ENCODE data around the gene STH.
"Not testable (repeated sequence)": the region's sequence is repeated elsewhere in the genome, so short reads cannot be mapped to it uniquely, and the experiment has no call there.

- TF ChIP-seq POLR2AphosphoS5 (IDR thresholded peaks at IDR 0.05; ENCODE audit: low read depth); CTCF (conservative IDR thresholded peaks at IDR 0.05; ENCODE audit: low read depth in 2 of 2); STAT1 (IDR thresholded peaks at IDR 0.05; ENCODE audit: unreplicated experiment); EZH2 (IDR thresholded peaks at IDR 0.05; ENCODE audit: low read depth, unreplicated experiment); REST (IDR thresholded peaks at IDR 0.05; ENCODE audit: unreplicated experiment); JUNB (IDR thresholded peaks at IDR 0.05; ENCODE audit: unreplicated experiment); ETS1 (IDR thresholded peaks at IDR 0.05); EZH2phosphoT487 (IDR thresholded peaks at IDR 0.05; ENCODE audit: unreplicated experiment): not testable (repeated sequence)
Measured at GRCh38 chr17:46019408-46019925, 20.4 kb downstream of the STH start.

Measured in GM23338 (cell line).